Progenitor cell of endocrine pancreas (in vitro differentiated cells): ENCODE measurements around the gene FHOD3. TPM values are rescaled to one million over a fixed set of nuclear protein-coding genes. Genes with fewer than 3 reads are reported as not detected.

Experiments
- DNase-seq: peaks from one replicate; pipeline ENCODE4 v3.0.0; 2021; ENCODE audit warnings: low spot score; ENCODE audit not compliant: unreplicated experiment
- H3K27ac Mint-ChIP-seq: 2 replicates; pipeline ENCODE4 v1.8.0; 2021; ENCODE audit warnings: mild to moderate bottlenecking, moderate library complexity, mixed read lengths
- H3K27me3 Mint-ChIP-seq: 2 replicates; pipeline ENCODE4 v1.8.0; 2021; ENCODE audit warnings: mixed read lengths
- H3K36me3 Mint-ChIP-seq: 2 replicates; pipeline ENCODE4 v1.8.0; 2022; ENCODE audit warnings: mixed read lengths; ENCODE audit not compliant: insufficient read depth
- H3K4me1 Mint-ChIP-seq: 2 replicates; pipeline ENCODE4 v1.8.0; 2021; ENCODE audit warnings: low read depth, mixed read lengths
- H3K4me3 Mint-ChIP-seq: 2 replicates; pipeline ENCODE4 v1.8.0; 2021; ENCODE audit warnings: low read depth, mild to moderate bottlenecking, moderate library complexity, mixed read lengths
- H3K9me3 Mint-ChIP-seq: 2 replicates; pipeline ENCODE4 v1.8.0; 2021; ENCODE audit warnings: low read depth, mixed read lengths
- CTCF ChIP-seq: fragments of 200-600 bp; sonication (generic); IDR thresholded peaks from one replicate; pipeline ENCODE4 v1.5.0; 2021; ENCODE audit warnings: antibody characterized with exemption, mild to moderate bottlenecking; ENCODE audit not compliant: unreplicated experiment
- total RNA-seq: library from RNA; stranded (reverse); gene quantifications from 2 replicates; pipeline ENCODE4 v1.2.1, GENCODE V29; 2021

FHOD3 gene
- total RNA-seq, 1 donor from 2014 or later, result 1.6 TPM

- Mint-ChIP-seq H3K4me3 (no peak overlapping the region), H3K27me3 (peaks cover 14% of the 10 kb centered on the region), H3K36me3 (no peaks in the 10 kb centered on the region), H3K9me3 (no peaks in the 10 kb centered on the region), H3K27ac (no peak overlapping the region), H3K4me1 (peaks cover 1% of the 10 kb centered on the region)
- no peak for TF ChIP-seq CTCF
- no peak for DNase-seq
These were observed 411.8 kb downstream of the FHOD3 start for GRCh38 chr18:36709315-36709714.

- H3K36me3 Mint-ChIP-seq, result no peaks in the 10 kb centered on the region
- no peak overlapping the region for H3K27ac Mint-ChIP-seq
- H3K4me3 Mint-ChIP-seq, result no peak overlapping the region
- TF ChIP-seq CTCF, result no peak
- H3K27me3 Mint-ChIP-seq, result peaks cover 3% of the 10 kb centered on the region
- H3K9me3 Mint-ChIP-seq, result no peaks in the 10 kb centered on the region
- DNase-seq, result no peak
- H3K4me1 Mint-ChIP-seq, result no peaks in the 10 kb centered on the region
These were observed 413.7 kb downstream of the FHOD3 start for GRCh38 chr18:36711014-36711725.

GRCh38 chr18:36711813-36712444 lies 414.4 kb downstream of the FHOD3 start:
- TF ChIP-seq CTCF, result no peak

GRCh38 chr18:36714476-36714875 lies 417.0 kb downstream of the FHOD3 start:
- Mint-ChIP-seq H3K27me3 (no peaks in the 10 kb centered on the region), H3K4me3 (no peak overlapping the region), H3K27ac (no peak overlapping the region), H3K4me1 (no peaks in the 10 kb centered on the region), H3K36me3 (no peaks in the 10 kb centered on the region), H3K9me3 (no peaks in the 10 kb centered on the region)
- TF ChIP-seq CTCF, result no peak
- DNase-seq, result no peak

More at GRCh38 chr18:36711813-36712444, 414.4 kb downstream of the FHOD3 start:
- no peaks in the 10 kb centered on the region for H3K4me1 Mint-ChIP-seq
- DNase-seq, result no peak
- no peak overlapping the region for H3K27ac Mint-ChIP-seq
- peaks cover 3% of the 10 kb centered on the region for H3K27me3 Mint-ChIP-seq
- no peak overlapping the region for H3K4me3 Mint-ChIP-seq
- H3K36me3 Mint-ChIP-seq, result no peaks in the 10 kb centered on the region
- H3K9me3 Mint-ChIP-seq, result no peaks in the 10 kb centered on the region

GRCh38 chr18:36717422-36718110 lies 420.1 kb downstream of the FHOD3 start:
- Mint-ChIP-seq H3K9me3 (no peaks in the 10 kb centered on the region), H3K27me3 (no peaks in the 10 kb centered on the region), H3K4me1 (no peaks in the 10 kb centered on the region), H3K4me3 (no peak overlapping the region), H3K27ac (no peak overlapping the region), H3K36me3 (no peaks in the 10 kb centered on the region)
- no peak for TF ChIP-seq CTCF
- no peak for DNase-seq
